ENCODE measurements around the gene ZFYVE28. TPM values are rescaled to one million over a fixed set of nuclear protein-coding genes. Genes with fewer than 3 reads are reported as not detected.

The ZFYVE28 gene
- total RNA-seq, 6 donors from 2014 or later, result 10.8 to 51.3 (median 15.2) TPM

- Histone ChIP-seq H3K36me3 (no peaks in the 10 kb centered on the region), H3K27ac (no peak overlapping the region), H3K27me3 (no peaks in the 10 kb centered on the region), H3K4me3 (no peak overlapping the region), H3K4me1 (no peaks in the 10 kb centered on the region), H3K9me3 (no peaks in the 10 kb centered on the region)
- ATAC-seq (ENCODE audit: low FRiP score in 2 of 2), result no peak
- TF ChIP-seq EP300 (IDR thresholded peaks at IDR 0.05), result no peak
- TF ChIP-seq POLR2AphosphoS5 (IDR thresholded peaks at IDR 0.05), result no peak
- TF ChIP-seq, protein P1, sequence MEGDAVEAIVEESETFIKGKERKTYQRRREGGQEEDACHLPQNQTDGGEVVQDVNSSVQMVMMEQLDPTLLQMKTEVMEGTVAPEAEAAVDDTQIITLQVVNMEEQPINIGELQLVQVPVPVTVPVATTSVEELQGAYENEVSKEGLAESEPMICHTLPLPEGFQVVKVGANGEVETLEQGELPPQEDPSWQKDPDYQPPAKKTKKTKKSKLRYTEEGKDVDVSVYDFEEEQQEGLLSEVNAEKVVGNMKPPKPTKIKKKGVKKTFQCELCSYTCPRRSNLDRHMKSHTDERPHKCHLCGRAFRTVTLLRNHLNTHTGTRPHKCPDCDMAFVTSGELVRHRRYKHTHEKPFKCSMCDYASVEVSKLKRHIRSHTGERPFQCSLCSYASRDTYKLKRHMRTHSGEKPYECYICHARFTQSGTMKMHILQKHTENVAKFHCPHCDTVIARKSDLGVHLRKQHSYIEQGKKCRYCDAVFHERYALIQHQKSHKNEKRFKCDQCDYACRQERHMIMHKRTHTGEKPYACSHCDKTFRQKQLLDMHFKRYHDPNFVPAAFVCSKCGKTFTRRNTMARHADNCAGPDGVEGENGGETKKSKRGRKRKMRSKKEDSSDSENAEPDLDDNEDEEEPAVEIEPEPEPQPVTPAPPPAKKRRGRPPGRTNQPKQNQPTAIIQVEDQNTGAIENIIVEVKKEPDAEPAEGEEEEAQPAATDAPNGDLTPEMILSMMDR (IDR thresholded peaks at IDR 0.05), result no peak
- no peak for TF ChIP-seq POLR2A (IDR thresholded peaks at IDR 0.05)
- WGBS, 2 donors, result 86 to 89% methylated on average over 25 to 27 of the region's 27 CpGs
- peak in 1 of 2 donors; percentile 41 for DNase-seq
Observed at GRCh38 chr4:2449511-2450392, 31.3 kb upstream of the ZFYVE28 start.

DNA sequence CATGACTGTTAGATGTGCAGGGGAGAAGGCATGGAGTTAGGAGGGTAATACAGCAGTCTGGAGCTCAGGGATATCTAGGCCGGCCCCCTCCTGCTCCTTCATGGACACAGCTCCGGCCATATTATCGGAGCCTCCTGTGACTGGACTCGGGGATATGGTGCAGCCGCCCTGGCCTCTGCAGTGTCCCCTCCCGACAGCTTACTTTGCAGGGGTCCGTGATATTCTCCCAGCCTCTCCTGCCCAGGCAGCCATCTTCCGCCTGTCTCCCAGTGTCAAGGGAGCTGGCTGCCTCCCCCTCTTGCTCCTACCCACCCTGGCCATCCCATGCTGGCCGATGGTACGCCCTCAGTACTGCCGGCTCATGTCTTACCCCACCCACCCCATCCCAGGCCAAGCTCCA is 30.6 kb upstream of the ZFYVE28 start:
- 92 to 93% methylated on average over 11 of the region's 11 CpGs for WGBS, 2 donors
- H3K36me3 ChIP-seq, result no peaks in the 10 kb centered on the region
- no peak for TF ChIP-seq EP300 (IDR thresholded peaks at IDR 0.05)
- TF ChIP-seq, protein P1 (IDR thresholded peaks at IDR 0.05), result no peak
- TF ChIP-seq POLR2A (IDR thresholded peaks at IDR 0.05), result no peak
- TF ChIP-seq POLR2AphosphoS5 (IDR thresholded peaks at IDR 0.05), result no peak
- ATAC-seq (ENCODE audit: low FRiP score in 2 of 2), result no peak
- H3K9me3 ChIP-seq, result no peaks in the 10 kb centered on the region
- no peaks in the 10 kb centered on the region for H3K27me3 ChIP-seq
- no peak for DNase-seq
- H3K4me1 ChIP-seq, result no peaks in the 10 kb centered on the region
- no peak overlapping the region for H3K4me3 ChIP-seq
- H3K27ac ChIP-seq, result no peak overlapping the region

GRCh38 chr4:2448589-2448988 is 30.1 kb upstream of the ZFYVE28 start:
- no peak for TF ChIP-seq EP300 (IDR thresholded peaks at IDR 0.05)
- no peak for TF ChIP-seq POLR2AphosphoS5 (IDR thresholded peaks at IDR 0.05)
- no peak for TF ChIP-seq POLR2A (IDR thresholded peaks at IDR 0.05)
- TF ChIP-seq, protein P1 (IDR thresholded peaks at IDR 0.05), result no peak
- DNase-seq (no peak), ATAC-seq (ENCODE audit: low FRiP score in 2 of 2) (no peak)
- no peak overlapping the region for H3K27ac ChIP-seq
- H3K9me3 ChIP-seq, result no peaks in the 10 kb centered on the region
- WGBS, 2 donors, result 84 to 85% methylated on average over 7 of the region's 7 CpGs
- H3K4me3 ChIP-seq, result no peak overlapping the region
- H3K27me3 ChIP-seq, result no peaks in the 10 kb centered on the region
- no peaks in the 10 kb centered on the region for H3K36me3 ChIP-seq
- no peaks in the 10 kb centered on the region for H3K4me1 ChIP-seq

DNA sequence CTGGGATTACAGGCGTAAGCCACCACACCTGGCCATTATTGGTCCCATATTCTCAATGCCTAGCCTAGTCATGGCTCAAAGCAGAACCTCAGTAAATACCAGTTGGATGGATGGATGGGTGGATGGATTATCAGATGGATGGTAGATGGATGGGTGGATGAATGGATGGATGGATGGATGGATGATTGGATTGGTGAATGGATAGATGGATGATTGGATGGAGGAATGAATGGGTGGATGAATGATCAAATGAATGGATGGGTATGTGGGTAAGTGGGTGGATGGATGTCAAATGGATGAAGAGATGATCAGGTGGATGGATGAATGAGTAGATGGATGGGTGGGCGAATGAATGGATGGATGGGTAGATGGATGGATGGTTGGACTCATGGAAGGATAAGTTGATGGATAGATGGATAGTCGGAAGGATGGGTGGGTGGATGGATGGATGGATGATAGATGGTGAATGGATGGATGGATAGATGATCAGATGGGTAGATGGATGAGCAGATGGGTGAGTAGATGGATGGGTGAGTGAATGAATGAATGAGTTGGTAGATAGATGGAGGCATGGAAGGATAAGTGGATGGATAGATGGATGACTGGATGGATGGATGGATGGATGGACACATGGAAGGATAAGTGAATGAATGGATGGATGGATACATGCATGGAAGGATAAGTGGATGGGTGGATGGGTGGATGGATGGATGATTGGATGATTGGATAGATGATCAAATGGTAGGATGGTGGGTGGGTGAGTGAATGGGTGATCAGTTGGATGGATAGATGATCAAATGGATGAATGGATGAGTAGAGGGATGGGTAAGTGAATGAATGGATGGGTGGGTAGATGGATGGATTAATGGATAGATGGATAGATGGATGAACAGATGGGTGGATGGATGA is 28.5 kb upstream of the ZFYVE28 start:
- H3K36me3 ChIP-seq, result no peaks in the 10 kb centered on the region
- H3K27ac ChIP-seq, result no peak overlapping the region
- WGBS, 2 donors, result 89 to 90% methylated on average over 3 of the region's 3 CpGs
- H3K27me3 ChIP-seq, result no peaks in the 10 kb centered on the region
- no peak for TF ChIP-seq POLR2A (IDR thresholded peaks at IDR 0.05)
- TF ChIP-seq, protein P1 (IDR thresholded peaks at IDR 0.05), result no peak
- no peak for TF ChIP-seq POLR2AphosphoS5 (IDR thresholded peaks at IDR 0.05)
- TF ChIP-seq EP300 (IDR thresholded peaks at IDR 0.05), result no peak
- H3K9me3 ChIP-seq, result no peaks in the 10 kb centered on the region
- DNase-seq (no peak), ATAC-seq (ENCODE audit: low FRiP score in 2 of 2) (no peak)
- no peaks in the 10 kb centered on the region for H3K4me1 ChIP-seq
- H3K4me3 ChIP-seq, result no peak overlapping the region
